PFSK-1 (cell line): Measurements from ENCODE around the gene PTPRM.

Experiments used
- POLR2AphosphoS5 ChIP-seq: IDR thresholded peaks from 2 replicates; pipeline ENCODE4 v1.6.1; 2012; ENCODE audit warnings: low read depth, mild to moderate bottlenecking, control low read depth, low read length, moderate library complexity
- SIN3A ChIP-seq: IDR thresholded peaks from 2 replicates; pipeline ENCODE4 v1.6.1; 2012; ENCODE audit warnings: mild to moderate bottlenecking, low read length, moderate library complexity, borderline replicate concordance; ENCODE audit not compliant: insufficient read depth

DNA sequence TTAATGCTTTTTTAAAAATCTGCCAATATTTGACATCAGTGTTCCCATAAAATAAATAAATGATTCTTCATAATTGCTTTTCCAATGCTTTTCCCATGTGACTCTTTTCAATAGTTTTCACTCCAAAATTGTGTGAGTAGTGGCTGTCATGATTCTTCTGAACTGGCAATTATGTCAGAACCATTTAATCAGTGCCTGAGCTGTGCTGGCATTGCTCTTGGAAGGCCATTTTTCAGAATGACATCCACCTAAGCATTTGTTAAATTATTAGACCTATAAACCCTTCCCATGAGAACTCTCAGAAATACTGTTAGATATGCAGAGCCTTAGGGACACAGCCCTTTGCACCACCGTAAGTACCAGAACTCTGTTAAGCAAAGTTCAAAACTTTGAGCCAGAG is 707.3 kb downstream of the PTPRM start:
- no peak for TF ChIP-seq SIN3A
- no peak for TF ChIP-seq POLR2AphosphoS5
